ENCODE data around the gene DNAJC10. TPM values are rescaled to one million over a fixed set of nuclear protein-coding genes. Genes with fewer than 3 reads are reported as not detected.

DNAJC10 gene
- total and polyA plus RNA-seq, 5 donors = 13.1 to 72.1 (median 57.1) TPM

- 55% methylated on average over 1 of the region's 1 CpG for WGBS
- DNase-seq = no peak
- H3K27ac ChIP-seq (ENCODE audit: low read length) = no peak overlapping the region
- ATAC-seq = no peak
- H3K4me1 ChIP-seq (ENCODE audit: control insufficient read depth, insufficient read depth, low read length) = no peaks in the 10 kb centered on the region
- intact Hi-C loops (cut with DNase I) = no loop called here
- no peaks in the 10 kb centered on the region for H3K9me3 ChIP-seq (ENCODE audit: control insufficient read depth, low read length)
- H3K27me3 ChIP-seq (ENCODE audit: control insufficient read depth, insufficient read depth) = no peaks in the 10 kb centered on the region
- H3K4me3 ChIP-seq (ENCODE audit: low read length) = no peak overlapping the region
These were observed 118.2 kb downstream of the DNAJC10 start for GRCh38 chr2:182834293-182834692.

DNA sequence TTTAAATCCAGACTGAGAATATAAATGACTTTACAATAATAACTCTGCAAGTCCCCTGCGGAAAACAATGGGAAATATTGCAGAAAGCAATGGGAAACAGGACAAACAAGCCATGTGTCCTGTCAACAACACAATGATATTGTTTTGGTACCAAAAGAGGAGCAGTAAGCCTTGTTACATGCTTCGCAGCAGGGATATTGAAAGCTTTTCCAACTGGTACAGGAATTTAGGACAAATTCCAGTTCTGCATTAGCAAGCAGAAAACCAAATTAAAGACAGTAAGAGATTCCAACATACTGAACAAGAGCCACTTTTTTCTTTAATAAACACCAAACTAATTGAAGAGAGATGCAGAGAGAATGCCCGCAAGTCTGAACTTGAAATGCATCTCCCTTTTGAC, 120.4 kb downstream of the DNAJC10 start:
- Histone ChIP-seq H3K4me1 (ENCODE audit: control insufficient read depth, insufficient read depth, low read length) (no peaks in the 10 kb centered on the region), H3K27ac (ENCODE audit: low read length) (no peak overlapping the region), H3K27me3 (ENCODE audit: control insufficient read depth, insufficient read depth) (no peaks in the 10 kb centered on the region), H3K9me3 (ENCODE audit: control insufficient read depth, low read length) (no peaks in the 10 kb centered on the region), H3K4me3 (ENCODE audit: low read length) (no peak overlapping the region)
- ATAC-seq = no peak
- no peak for DNase-seq
- WGBS = 65% methylated on average over 3 of the region's 3 CpGs
- intact Hi-C loops (cut with DNase I) = no loop called here

Other genes starting within 250 kb of the DNAJC10 start
- 1 to 10 TPM; 3.1 to 7.1 (median 5.1) TPM for gene FRZB, start 150.4 kb downstream of the DNAJC10 start, total RNA-seq
- gene FRZB, start 150.4 kb downstream of the DNAJC10 start, polyA plus RNA-seq = 2.8 TPM

All from right cardiac atrium (tissue), 5 donors.